Measurements from ENCODE around the gene PPME1.

GRCh38 chr11:74235121-74235520, 64.0 kb downstream of the PPME1 start:
- no peak for TF ChIP-seq CTCF (conservative IDR thresholded peaks at IDR 0.05; ENCODE audit: low read depth, low read length)
- TF ChIP-seq POLR2A (IDR thresholded peaks at IDR 0.05; ENCODE audit: low read depth, low read length): no peak
- no peak for TF ChIP-seq CEBPB (IDR thresholded peaks at IDR 0.05; ENCODE audit: low read depth, low read length)
- TF ChIP-seq USF2 (IDR thresholded peaks at IDR 0.05; ENCODE audit: low read depth, low read length): no peak
- TF ChIP-seq SMC3 (IDR thresholded peaks at IDR 0.05; ENCODE audit: low read depth, low read length): no peak
- no peak for TF ChIP-seq ELK1 (IDR thresholded peaks at IDR 0.05; ENCODE audit: borderline replicate concordance, low read depth, low read length)
- TF ChIP-seq RCOR1 (IDR thresholded peaks at IDR 0.05; ENCODE audit: insufficient replicate concordance, low read length): no peak
- no peak for TF ChIP-seq MAZ (IDR thresholded peaks at IDR 0.05; ENCODE audit: borderline replicate concordance, low read depth, low read length)
- no peak for TF ChIP-seq RAD21 (IDR thresholded peaks at IDR 0.05; ENCODE audit: low read length)
- TF ChIP-seq MXI1 (IDR thresholded peaks at IDR 0.05; ENCODE audit: borderline replicate concordance, low read depth, low read length): no peak
- TF ChIP-seq MAFK (IDR thresholded peaks at IDR 0.05; ENCODE audit: low read depth, low read length): no peak
- TF ChIP-seq FOS (IDR thresholded peaks at IDR 0.05; ENCODE audit: low read depth, low read length): no peak
- no peak for TF ChIP-seq RFX5 (IDR thresholded peaks at IDR 0.05; ENCODE audit: low read depth, low read length)
